IMR-90 (cell line): Measurements from ENCODE around the gene ITGB2. TPM values are rescaled to one million over a fixed set of nuclear protein-coding genes. Genes with fewer than 3 reads are reported as not detected.

ENCODE experiments used
- ATAC-seq: fragments of 200-7000 bp; cut with Tn5 transposase; 2 replicates; pipeline ENCODE4 v1.9.1; 2020; ENCODE audit warnings: low read depth, mild to moderate bottlenecking, moderate library complexity
- BruUV-seq: library from RNA; stranded (reverse); fragments of 400-500 nt; replicated peaks from 2 replicates; lab custom pipeline; 2021; lab: Mats Ljungman, UMichigan
- CTCF ChIA-PET: fragments of 300-600 bp; formaldehyde crosslinking; extraction: SDS; loops from one replicate; lab custom pipeline; 2021; ENCODE audit warnings: antibody characterized with exemption; lab: Yijun Ruan, JAX
- POLR2A ChIA-PET: fragments of 300-600 bp; sonication (Branson Sonifier 250); formaldehyde crosslinking; loops from one replicate; lab custom pipeline; 2022; ENCODE audit warnings: antibody characterized with exemption; ENCODE audit not compliant: unreplicated experiment; lab: Charles Lee
- DNase-seq: peaks from one replicate; pipeline ENCODE4 v3.0.0; 2013
- H2AFZ ChIP-seq: replicated peaks from 2 replicates; pipeline ENCODE3; 2013; ENCODE audit warnings: low read length, mild to moderate bottlenecking; ENCODE audit not compliant: poor library complexity
- H2AK5ac ChIP-seq: 2 replicates; pipeline ENCODE4 v1.6.1; 2013; ENCODE audit warnings: low read depth, low read length, inconsistent platforms
- H2AK9ac ChIP-seq: replicated peaks from 2 replicates; pipeline ENCODE3; 2013; ENCODE audit warnings: mild to moderate bottlenecking, low read depth, low read length, moderate library complexity; ENCODE audit not compliant: poor library complexity
- H2BK120ac ChIP-seq: 2 replicates; pipeline ENCODE4 v1.6.1; 2013; ENCODE audit warnings: low read depth, low read length, inconsistent platforms
- H2BK15ac ChIP-seq: 3 replicates; pipeline ENCODE4 v1.6.1; 2013; ENCODE audit warnings: low read depth, low read length, inconsistent platforms
- H2BK20ac ChIP-seq: 2 replicates; pipeline ENCODE4 v1.6.1; 2013; ENCODE audit warnings: low read depth, mild to moderate bottlenecking, inconsistent platforms, low read length, moderate library complexity
- H2BK5ac ChIP-seq: 2 replicates; pipeline ENCODE4 v1.6.1; 2013; ENCODE audit warnings: mild to moderate bottlenecking, low read depth, low read length, inconsistent platforms; ENCODE audit not compliant: poor library complexity, severe bottlenecking
- H3K14ac ChIP-seq: replicated peaks from 2 replicates; pipeline ENCODE4 v1.6.1; 2013; ENCODE audit warnings: low read depth, low read length, inconsistent platforms
- H3K18ac ChIP-seq: 2 replicates; pipeline ENCODE4 v1.6.1; 2013; ENCODE audit warnings: low read depth, low read length, control low read depth
- H3K23ac ChIP-seq: 2 replicates; pipeline ENCODE4 v1.6.1; 2013; ENCODE audit warnings: low read depth, low read length, inconsistent platforms
- H3K27ac ChIP-seq: 2 replicates; pipeline ENCODE4 v1.5.1; 2013; ENCODE audit warnings: mild to moderate bottlenecking, control low read depth, low read length; ENCODE audit not compliant: insufficient read depth
- H3K27me3 ChIP-seq: 2 replicates; pipeline ENCODE4 v1.6.1; 2013; ENCODE audit warnings: low read length; ENCODE audit not compliant: control insufficient read depth, insufficient read depth
- H3K36me3 ChIP-seq: 2 replicates; pipeline ENCODE4 v1.6.1; 2013; ENCODE audit warnings: low read length, mixed read lengths; ENCODE audit not compliant: control insufficient read depth, insufficient read depth
- H3K4ac ChIP-seq: 2 replicates; pipeline ENCODE4 v1.6.1; 2013; ENCODE audit warnings: low read depth, low read length, inconsistent platforms
- H3K4me1 ChIP-seq: 2 replicates; pipeline ENCODE4 v1.6.1; 2013; ENCODE audit warnings: low read length, mixed read lengths; ENCODE audit not compliant: control insufficient read depth, insufficient read depth
- H3K4me2 ChIP-seq: 2 replicates; pipeline ENCODE4 v1.6.1; 2013; ENCODE audit warnings: low read depth, mild to moderate bottlenecking, control low read depth, low read length, moderate library complexity
- H3K4me3 ChIP-seq: 2 replicates; pipeline ENCODE4 v1.5.1; 2013; ENCODE audit warnings: low read depth, mild to moderate bottlenecking, control low read depth, low read length, moderate library complexity; ENCODE audit not compliant: insufficient read depth
- H3K56ac ChIP-seq: 2 replicates; pipeline ENCODE4 v1.6.1; 2013; ENCODE audit warnings: low read length, inconsistent platforms; ENCODE audit not compliant: insufficient read depth; ENCODE audit errors: extremely low read depth
- H3K79me1 ChIP-seq, 2 experiments: 2 replicates each; pipeline ENCODE4 v1.6.1; 2013; ENCODE audit warnings: low read length in 2 of 2, inconsistent platforms in 1 of 2, low read depth in 1 of 2
- H3K9ac ChIP-seq: 2 replicates; pipeline ENCODE4 v1.6.1; 2013; ENCODE audit warnings: low read depth, low read length, control low read depth
- H3K9me1 ChIP-seq: 2 replicates; pipeline ENCODE4 v1.6.1; 2013; ENCODE audit warnings: low read length, inconsistent platforms; ENCODE audit not compliant: insufficient read depth
- H3K9me3 ChIP-seq: 2 replicates; pipeline ENCODE4 v1.6.1; 2013; ENCODE audit warnings: low read length; ENCODE audit not compliant: control insufficient read depth, insufficient read depth
- H4K20me1 ChIP-seq: 2 replicates; pipeline ENCODE4 v1.6.1; 2013; ENCODE audit warnings: low read length, inconsistent platforms; ENCODE audit not compliant: insufficient read depth
- H4K5ac ChIP-seq: 2 replicates; pipeline ENCODE4 v1.6.1; 2013; ENCODE audit warnings: mild to moderate bottlenecking, low read depth, low read length, control low read depth
- H4K8ac ChIP-seq, 2 experiments: 2 replicates each; pipeline ENCODE4 v1.6.1; 2013; ENCODE audit warnings: low read depth in 2 of 2, low read length in 2 of 2, control low read depth in 1 of 2, inconsistent platforms in 1 of 2
- H4K91ac ChIP-seq: 2 replicates; pipeline ENCODE4 v1.6.1; 2013; ENCODE audit warnings: low read depth, low read length, inconsistent platforms; ENCODE audit not compliant: insufficient read depth
- BHLHE40 ChIP-seq: fragments of 150-350 bp; IDR thresholded peaks from 2 replicates; pipeline ENCODE4 v1.6.1; 2016; ENCODE audit warnings: mild to moderate bottlenecking, low read depth, low read length
- FOS ChIP-seq: fragments of 150-350 bp; IDR thresholded peaks from 2 replicates; pipeline ENCODE4 v1.6.1; 2016; ENCODE audit warnings: low read depth, low read length
- RCOR1 ChIP-seq: IDR thresholded peaks from 2 replicates; pipeline ENCODE4 v1.6.1; 2012; ENCODE audit warnings: mild to moderate bottlenecking, low read length, improper control_type of control experiment; ENCODE audit not compliant: insufficient replicate concordance
- WGBS, 2 experiments: methylation state at CpG; one replicate each; pipeline versions ENCODE4 v1.1.5 to v1.1.7; 2013; ENCODE audit warnings: missing lambda C conversion rate in 2 of 2; ENCODE audit not compliant: insufficient read length in 1 of 2; ENCODE audit errors: extremely low coverage in 2 of 2; 5-methylcytosine and 5-hydroxymethylcytosine counted together
- dilution Hi-C: fragments of 300-500 bp; cut with HindIII; formaldehyde crosslinking; loops from one replicate; pipeline ENCODE4 v1.14.3; 2018; ENCODE audit warnings: low sequenced_read_pairs; ENCODE audit not compliant: unreplicated experiment
- in situ Hi-C: fragments of 300-500 bp; cut with MboI; formaldehyde crosslinking; loops from 3 replicates; pipeline ENCODE4 v1.14.3; 2019; ENCODE audit warnings: low sequenced_read_pairs, inconsistent platforms, mixed read lengths
- intact Hi-C: fragments of 100-400 bp; cut with micrococcal nuclease; formaldehyde crosslinking; loops from 2 replicates; pipeline ENCODE4 v1.10.0; 2022
- polyA plus RNA-seq, 3 experiments: library from polyadenylated mRNA; depleted of rRNA; stranded (reverse); fragments of >200 nt; gene quantifications; 2 replicates each; pipeline ENCODE4 v1.2.3, GENCODE V29; 2012; ENCODE audit warnings: low replicate concordance in 1 of 3
- total RNA-seq: library from RNA; depleted of rRNA; stranded (reverse); fragments of >200 nt; gene quantifications from 2 replicates; pipeline ENCODE4 v1.2.3, GENCODE V29; 2012
- TF ChIP-seq, protein P1 (sequence below): fragments of 150-350 bp; IDR thresholded peaks from 2 replicates; pipeline ENCODE4 v1.6.1; 2017; ENCODE audit warnings: mild to moderate bottlenecking, antibody characterized with exemption, low read length, low read depth
- TF ChIP-seq, protein P2 (sequence below): fragments of 150-350 bp; IDR thresholded peaks from 2 replicates; pipeline ENCODE4 v1.6.1; 2016; ENCODE audit warnings: low read depth, mild to moderate bottlenecking, low read length, moderate library complexity, borderline replicate concordance

Gene ITGB2
- total and polyA plus RNA-seq, 2 of the 4 experiments (the other 2 are of a cell fraction), result 0.14 TPM; not detected in 1

DNA sequence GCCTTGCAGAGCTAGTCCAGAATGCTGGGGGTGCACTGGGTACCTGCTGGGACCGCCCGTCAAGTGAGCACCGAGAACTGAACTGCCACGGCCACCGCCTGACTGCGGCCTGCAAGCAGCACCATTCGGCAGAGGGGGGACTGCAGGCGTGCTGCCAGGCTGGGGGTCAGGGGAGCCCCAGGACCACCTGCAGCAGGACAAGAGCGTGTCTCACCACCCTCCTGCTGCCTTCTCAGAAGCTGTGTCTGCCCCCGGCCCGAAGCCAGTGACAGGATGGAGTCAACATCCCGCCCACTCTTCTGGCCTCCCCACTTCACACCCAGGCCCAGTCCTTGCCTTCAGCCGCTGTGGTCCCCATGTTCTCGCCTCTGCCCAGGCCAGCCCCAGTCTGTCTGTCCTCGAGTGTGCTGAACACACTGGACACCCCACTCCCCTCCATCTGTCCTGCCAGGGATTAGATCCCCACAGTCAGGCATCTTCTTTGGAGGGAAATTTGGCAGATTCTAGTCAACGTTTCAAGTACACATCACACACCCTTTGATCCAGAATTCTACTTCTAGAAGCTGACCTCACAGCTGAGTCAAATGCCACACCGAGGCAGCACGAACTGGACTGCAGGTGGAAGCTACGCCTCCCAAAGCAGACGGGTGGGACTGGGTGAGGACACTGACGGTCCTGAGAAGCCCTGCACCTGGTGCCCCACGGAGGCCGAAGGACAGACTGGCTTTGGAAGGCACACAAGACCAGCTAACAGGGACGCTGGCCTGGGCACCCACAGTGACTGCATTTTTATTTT lies 73.2 kb downstream of the ITGB2 start:
- no peak overlapping the region for H4K91ac ChIP-seq
- H2BK120ac ChIP-seq, result no peak overlapping the region
- BruUV-seq, result no TSS peak
- ATAC-seq, result no peak
- H2BK15ac ChIP-seq, result no peak overlapping the region
- no peak overlapping the region for H3K9ac ChIP-seq
- H2AK5ac ChIP-seq, result no peak overlapping the region
- peaks cover 2% of the 10 kb centered on the region; the same call in 1 of the 2 replicates for H3K4me1 ChIP-seq
- H3K36me3 ChIP-seq, result peaks cover 26% of the 10 kb centered on the region
- H4K8ac ChIP-seq, result no peak overlapping the region
- ChIA-PET POLR2A (no interaction called here), CTCF (no interaction called here)
- H2BK20ac ChIP-seq, result no peak overlapping the region
- peaks cover 9% of the 10 kb centered on the region; the same call in 1 of the 2 replicates for H3K27me3 ChIP-seq
- H3K56ac ChIP-seq, result no peak overlapping the region
- in situ Hi-C loops, result no loop called here
- peaks cover 13% of the 10 kb centered on the region; the same call in 1 of the 2 replicates for H3K9me1 ChIP-seq
- H3K14ac ChIP-seq, result no peak overlapping the region
- peaks cover 2% of the 10 kb centered on the region for H4K20me1 ChIP-seq
- H3K79me1 ChIP-seq, result peaks cover 17 to 23% of the 10 kb centered on the region in 2 experiments
- H3K4ac ChIP-seq, result no peak overlapping the region
- H3K18ac ChIP-seq, result no peak overlapping the region
- H3K9me3 ChIP-seq, result no peaks in the 10 kb centered on the region
- no peak overlapping the region for H3K4me2 ChIP-seq
- H2AK9ac ChIP-seq, result no peak overlapping the region
- H2BK5ac ChIP-seq, result no peak overlapping the region
- H2AFZ ChIP-seq, result no peak overlapping the region
- dilution Hi-C loops, result no loop called here
- TF ChIP-seq, protein P1, sequence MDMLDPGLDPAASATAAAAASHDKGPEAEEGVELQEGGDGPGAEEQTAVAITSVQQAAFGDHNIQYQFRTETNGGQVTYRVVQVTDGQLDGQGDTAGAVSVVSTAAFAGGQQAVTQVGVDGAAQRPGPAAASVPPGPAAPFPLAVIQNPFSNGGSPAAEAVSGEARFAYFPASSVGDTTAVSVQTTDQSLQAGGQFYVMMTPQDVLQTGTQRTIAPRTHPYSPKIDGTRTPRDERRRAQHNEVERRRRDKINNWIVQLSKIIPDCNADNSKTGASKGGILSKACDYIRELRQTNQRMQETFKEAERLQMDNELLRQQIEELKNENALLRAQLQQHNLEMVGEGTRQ, result no peak
- TF ChIP-seq FOS (no peak), RCOR1 (no peak), BHLHE40 (no peak)
- TF ChIP-seq, protein P2, sequence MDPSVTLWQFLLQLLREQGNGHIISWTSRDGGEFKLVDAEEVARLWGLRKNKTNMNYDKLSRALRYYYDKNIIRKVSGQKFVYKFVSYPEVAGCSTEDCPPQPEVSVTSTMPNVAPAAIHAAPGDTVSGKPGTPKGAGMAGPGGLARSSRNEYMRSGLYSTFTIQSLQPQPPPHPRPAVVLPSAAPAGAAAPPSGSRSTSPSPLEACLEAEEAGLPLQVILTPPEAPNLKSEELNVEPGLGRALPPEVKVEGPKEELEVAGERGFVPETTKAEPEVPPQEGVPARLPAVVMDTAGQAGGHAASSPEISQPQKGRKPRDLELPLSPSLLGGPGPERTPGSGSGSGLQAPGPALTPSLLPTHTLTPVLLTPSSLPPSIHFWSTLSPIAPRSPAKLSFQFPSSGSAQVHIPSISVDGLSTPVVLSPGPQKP, result no peak
- intact Hi-C loops, result no loop called here
- no peak for DNase-seq
- H4K5ac ChIP-seq, result no peak overlapping the region
- H3K4me3 ChIP-seq, result no peak overlapping the region
- 83% methylated on average over 13 of the region's 24 CpGs; no CpG with 5 or more reads in 1 of the 2 experiments for WGBS, 2 experiments
- H3K27ac ChIP-seq, result no peak overlapping the region
- H3K23ac ChIP-seq, result no peak overlapping the region
